ENCODE data around the gene SRD5A2. TPM values are rescaled to one million over a fixed set of nuclear protein-coding genes. Genes with fewer than 3 reads are reported as not detected.

The SRD5A2 gene
- total RNA-seq, 1 donor from 2014 or later = 2.9 TPM

DNA sequence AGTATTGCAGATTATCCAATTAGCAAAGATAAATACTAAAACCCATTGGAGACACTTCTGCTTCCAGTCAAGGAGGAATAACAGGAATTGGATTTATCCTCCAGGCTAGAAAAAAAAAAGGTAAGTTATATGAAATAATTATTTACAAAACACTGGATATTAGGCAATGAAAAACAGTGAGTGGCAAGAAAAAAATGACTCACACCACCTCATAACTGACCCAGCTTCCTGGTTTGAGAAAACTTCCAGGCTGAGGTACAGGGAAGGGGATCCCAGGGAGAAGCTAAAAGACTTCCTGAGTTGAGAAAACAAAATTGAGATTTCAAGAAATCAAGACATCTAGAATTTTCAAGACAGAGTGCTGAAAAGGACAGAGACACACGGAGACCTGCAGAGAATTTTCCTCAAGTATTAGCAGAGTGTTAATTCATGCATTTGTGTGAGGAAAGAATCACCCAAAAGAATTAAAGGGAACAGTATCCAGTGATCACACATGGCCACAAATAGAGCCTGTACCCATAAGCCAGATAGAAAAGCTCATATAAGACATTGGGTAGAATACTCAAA lies 17.4 kb downstream of the SRD5A2 start:
- intact Hi-C loops (cut with DNase I) = no loop called here
- TF ChIP-seq POLR2A (IDR thresholded peaks at IDR 0.05) (no peak), CTCF (IDR thresholded peaks at IDR 0.05) (no peak), POLR2AphosphoS5 (IDR thresholded peaks at IDR 0.05; ENCODE audit: insufficient read depth in 1 of 2, low read depth in 1 of 2) (no peak)
- no peaks in the 10 kb centered on the region for H3K36me3 ChIP-seq
- no peak overlapping the region for H3K27ac ChIP-seq
- H3K4me1 ChIP-seq = no peaks in the 10 kb centered on the region
- no peak overlapping the region for H3K4me3 ChIP-seq
- no peaks in the 10 kb centered on the region for H3K27me3 ChIP-seq
- no peaks in the 10 kb centered on the region for H3K9me3 ChIP-seq
- DNase-seq (ENCODE audit: extremely low spot score in 2 of 2) = no peak

DNA sequence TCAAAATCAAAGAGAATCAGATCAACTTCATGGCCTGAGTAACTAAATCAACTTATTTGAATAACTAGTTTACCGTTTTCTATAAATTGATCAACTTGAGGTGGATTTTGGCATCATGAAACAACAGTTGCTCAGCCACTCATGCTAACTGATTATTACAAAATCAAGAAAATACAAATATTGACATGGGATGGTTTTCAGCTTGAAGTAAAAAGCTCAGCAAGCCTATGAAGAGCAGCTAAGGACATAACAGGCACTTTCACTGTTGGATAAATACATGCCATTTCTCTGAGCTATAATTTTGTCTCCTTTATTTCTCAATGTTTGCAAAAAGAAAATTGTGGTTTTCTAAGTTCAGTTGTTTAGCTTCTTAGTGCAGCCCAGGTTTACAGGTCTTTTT lies 18.9 kb downstream of the SRD5A2 start:
- Histone ChIP-seq H3K9me3 (no peaks in the 10 kb centered on the region), H3K27ac (no peak overlapping the region), H3K4me3 (no peak overlapping the region), H3K4me1 (no peaks in the 10 kb centered on the region), H3K27me3 (no peaks in the 10 kb centered on the region), H3K36me3 (no peaks in the 10 kb centered on the region)
- intact Hi-C loops (cut with DNase I) = no loop called here
- TF ChIP-seq POLR2A (IDR thresholded peaks at IDR 0.05) (no peak), POLR2AphosphoS5 (IDR thresholded peaks at IDR 0.05; ENCODE audit: insufficient read depth in 1 of 2, low read depth in 1 of 2) (no peak)
- DNase-seq (ENCODE audit: extremely low spot score in 2 of 2) = no peak

GRCh38 chr2:31558401-31559295 lies 22.1 kb downstream of the SRD5A2 start:
- H3K27ac ChIP-seq = no peak overlapping the region
- DNase-seq (ENCODE audit: extremely low spot score in 2 of 2) = no peak
- TF ChIP-seq POLR2A (IDR thresholded peaks at IDR 0.05) = no peak
- TF ChIP-seq POLR2AphosphoS5 (IDR thresholded peaks at IDR 0.05; ENCODE audit: insufficient read depth in 1 of 2, low read depth in 1 of 2) = no peak
- no peak for TF ChIP-seq CTCF (IDR thresholded peaks at IDR 0.05)
- H3K4me3 ChIP-seq = no peak overlapping the region
- H3K9me3 ChIP-seq = no peaks in the 10 kb centered on the region
- H3K36me3 ChIP-seq = no peaks in the 10 kb centered on the region
- intact Hi-C loops (cut with DNase I) = no loop called here
- no peaks in the 10 kb centered on the region for H3K4me1 ChIP-seq
- H3K27me3 ChIP-seq = no peaks in the 10 kb centered on the region

DNA sequence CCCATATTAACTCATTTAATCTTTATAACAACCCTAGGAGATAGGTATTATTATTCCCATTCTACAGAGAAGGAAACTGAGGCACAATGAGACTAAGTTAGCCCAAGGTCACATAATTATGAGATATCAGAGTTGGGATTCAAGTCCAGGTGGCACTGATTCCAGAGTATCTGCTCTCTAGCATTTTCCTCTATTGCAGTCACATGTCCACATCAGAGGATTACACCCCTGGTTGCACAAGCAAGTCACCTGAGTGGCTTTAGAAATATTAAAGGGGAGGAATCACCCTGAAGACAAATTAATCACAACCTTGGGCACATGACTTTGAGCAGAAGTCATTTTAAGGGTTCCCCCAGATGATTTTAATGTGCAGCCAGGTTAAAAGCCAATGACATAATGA lies 23.8 kb downstream of the SRD5A2 start:
- H3K36me3 ChIP-seq = no peaks in the 10 kb centered on the region
- no peak overlapping the region for H3K4me3 ChIP-seq
- H3K27me3 ChIP-seq = no peaks in the 10 kb centered on the region
- no peaks in the 10 kb centered on the region for H3K4me1 ChIP-seq
- H3K27ac ChIP-seq = no peak overlapping the region
- H3K9me3 ChIP-seq = peaks cover 5% of the 10 kb centered on the region
- intact Hi-C loops (cut with DNase I) = no loop called here
- no peak for TF ChIP-seq CTCF (IDR thresholded peaks at IDR 0.05)
- no peak for TF ChIP-seq POLR2AphosphoS5 (IDR thresholded peaks at IDR 0.05; ENCODE audit: insufficient read depth in 1 of 2, low read depth in 1 of 2)
- no peak for TF ChIP-seq POLR2A (IDR thresholded peaks at IDR 0.05)
- DNase-seq (ENCODE audit: extremely low spot score in 2 of 2) = no peak

DNA sequence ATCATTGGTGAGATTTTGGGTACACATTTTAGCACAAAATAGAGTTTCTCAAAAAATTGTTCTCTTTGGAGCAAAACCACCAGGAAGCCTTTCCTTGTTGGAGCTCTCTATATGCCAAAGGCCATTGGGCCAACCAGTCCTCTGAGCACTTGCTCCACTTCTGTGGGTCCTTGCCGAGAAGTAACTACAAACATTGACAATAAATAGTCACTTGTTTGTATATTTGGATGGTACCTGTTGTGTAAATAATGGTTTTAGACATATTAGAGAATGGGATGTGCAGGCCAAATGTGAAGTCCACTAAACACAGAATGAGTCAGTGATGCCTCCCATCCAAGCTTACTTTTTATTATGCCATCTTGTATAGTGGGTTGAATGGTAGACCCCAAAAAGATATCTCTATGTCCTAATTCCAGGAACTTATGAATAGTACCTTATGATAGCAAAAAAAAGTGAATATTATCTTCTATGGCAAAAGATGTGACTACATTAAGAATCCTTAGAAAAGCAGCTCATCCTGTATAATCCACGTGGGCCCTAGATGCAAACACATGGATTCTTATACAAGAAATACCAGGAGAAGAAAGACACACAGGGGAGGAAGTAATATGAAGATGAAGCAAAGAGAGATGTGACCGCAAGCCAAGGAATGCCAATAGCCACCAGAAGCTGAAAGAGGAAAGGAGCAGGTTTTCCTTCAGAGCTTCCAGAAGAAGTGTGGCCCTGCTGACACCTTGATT lies 24.6 kb downstream of the SRD5A2 start:
- peaks cover 5% of the 10 kb centered on the region for H3K9me3 ChIP-seq
- TF ChIP-seq CTCF (IDR thresholded peaks at IDR 0.05) (no peak), POLR2A (IDR thresholded peaks at IDR 0.05) (no peak), POLR2AphosphoS5 (IDR thresholded peaks at IDR 0.05; ENCODE audit: insufficient read depth in 1 of 2, low read depth in 1 of 2) (no peak)
- H3K4me1 ChIP-seq = no peaks in the 10 kb centered on the region

More for the DNA sequence above, 24.6 kb downstream of the SRD5A2 start:
- no peaks in the 10 kb centered on the region for H3K36me3 ChIP-seq
- no peak for DNase-seq (ENCODE audit: extremely low spot score in 2 of 2)
- intact Hi-C loops (cut with DNase I) = no loop called here
- no peaks in the 10 kb centered on the region for H3K27me3 ChIP-seq
- no peak overlapping the region for H3K4me3 ChIP-seq
- no peak overlapping the region for H3K27ac ChIP-seq
